H1 (cell line): ENCODE measurements around the gene SOX6. TPM values are rescaled to one million over a fixed set of nuclear protein-coding genes. Genes with fewer than 3 reads are reported as not detected.

Experiments
- CTCF ChIA-PET: fragments of 300-600 bp; sonication (Branson Sonifier 250); formaldehyde crosslinking; loops from one replicate; lab custom pipeline; 2021; ENCODE audit not compliant: partially characterized antibody; lab: Charles Lee
- POLR2A ChIA-PET: fragments of 300-600 bp; sonication (Branson Sonifier 250); formaldehyde crosslinking; loops from one replicate; lab custom pipeline; 2021; ENCODE audit warnings: inconsistent platforms; ENCODE audit not compliant: partially characterized antibody; lab: Charles Lee
- DNase-seq, 2 experiments: peaks; one replicate each; pipeline versions ENCODE4 v3.0.0 to v3.0.0-alpha.2; 2010 to 2022; ENCODE audit warnings: low spot score in 2 of 2, low read depth in 1 of 2, mixed read lengths in 1 of 2
- FAIRE-seq: peaks from 2 replicates; lab custom pipeline; 2011; peaks lifted over from hg19 to GRCh38; lab: Jason Lieb, UNC
- H2AFZ ChIP-seq: 2 replicates; pipeline ENCODE4 v1.8.1; 2012; ENCODE audit warnings: low read length, inconsistent platforms
- H2AK5ac ChIP-seq: 2 replicates; pipeline ENCODE4 v1.6.1; 2013; ENCODE audit warnings: low read depth, low read length
- H2BK120ac ChIP-seq: replicated peaks from 2 replicates; pipeline ENCODE3; 2013; ENCODE audit warnings: low read depth, low read length, inconsistent platforms
- H2BK12ac ChIP-seq: 2 replicates; pipeline ENCODE4 v1.6.1; 2013; ENCODE audit warnings: low read depth, low read length
- H2BK15ac ChIP-seq: 2 replicates; pipeline ENCODE4 v1.6.1; 2013; ENCODE audit warnings: low read length
- H2BK20ac ChIP-seq: 2 replicates; pipeline ENCODE4 v1.6.1; 2013; ENCODE audit warnings: low read length
- H2BK5ac ChIP-seq: 2 replicates; pipeline ENCODE4 v1.6.1; 2013; ENCODE audit warnings: low read depth, low read length
- H3K14ac ChIP-seq: 2 replicates; pipeline ENCODE4 v1.6.1; 2013; ENCODE audit warnings: inconsistent platforms; ENCODE audit not compliant: insufficient read length
- H3K18ac ChIP-seq: 2 replicates; pipeline ENCODE4 v1.6.1; 2013; ENCODE audit warnings: low read length; ENCODE audit errors: extremely low read depth
- H3K23ac ChIP-seq: 2 replicates; pipeline ENCODE4 v1.6.1; 2013; ENCODE audit warnings: inconsistent platforms; ENCODE audit not compliant: insufficient read length
- H3K23me2 ChIP-seq: 2 replicates; pipeline ENCODE4 v1.6.1; 2013; ENCODE audit warnings: low read depth, low read length
- H3K27ac ChIP-seq: 2 replicates; pipeline ENCODE4 v1.6.1; 2011; ENCODE audit warnings: low read depth, low read length, inconsistent platforms
- H3K27me3 ChIP-seq, 4 experiments: replicated peaks in 1 of 4; 1 replicate in 1 of 4; 2 replicates in 3 of 4; pipeline versions ENCODE4 v1.6.1 to v1.8.1; 2011 to 2013; ENCODE audit warnings: low read length in 3 of 4, mild to moderate bottlenecking in 3 of 4, inconsistent platforms in 2 of 4, mixed read lengths in 2 of 4, moderate library complexity in 1 of 4; ENCODE audit not compliant: control insufficient read depth in 3 of 4, insufficient read depth in 3 of 4; ENCODE audit errors: extremely low read depth in 1 of 4
- H3K36me3 ChIP-seq, 4 experiments: 2 replicates each; pipeline versions ENCODE4 v1.6.1 to v1.8.1; 2011 to 2013; ENCODE audit warnings: mild to moderate bottlenecking in 4 of 4, low read length in 3 of 4, moderate library complexity in 2 of 4, control low read depth in 1 of 4, inconsistent platforms in 1 of 4; ENCODE audit not compliant: insufficient read depth in 4 of 4, control insufficient read depth in 2 of 4
- H3K4ac ChIP-seq: replicated peaks from 2 replicates; pipeline ENCODE3; 2013; ENCODE audit warnings: low read length, low read depth, mixed read lengths, inconsistent platforms; ENCODE audit not compliant: insufficient read length
- H3K4me1 ChIP-seq, 4 experiments: replicated peaks in 1 of 4; 1 replicate in 1 of 4; 2 replicates in 3 of 4; pipeline versions ENCODE4 v1.6.1 to v1.8.1; 2011 to 2013; ENCODE audit warnings: low read length in 3 of 4, inconsistent platforms in 2 of 4, mixed read lengths in 1 of 4; ENCODE audit not compliant: insufficient read depth in 4 of 4, control insufficient read depth in 3 of 4
- H3K4me2 ChIP-seq, 2 experiments: 2 replicates each; pipeline versions ENCODE4 v1.6.1 to v1.8.1; 2011 to 2013; ENCODE audit warnings: low read depth in 2 of 2, low read length in 2 of 2, control low read depth in 1 of 2, inconsistent platforms in 1 of 2, mild to moderate bottlenecking in 1 of 2; ENCODE audit not compliant: insufficient read depth in 1 of 2
- H3K4me3 ChIP-seq, 4 experiments: fragments of 200-600, 300-600 bp in 1 of 4; sonication (generic), shearing (Covaris generic), sonication (Bioruptor Twin) in 1 of 4; 2 replicates each; pipeline versions ENCODE4 v1.5.1 to v1.8.1; 2011 to 2016; ENCODE audit warnings: low read length in 4 of 4, low read depth in 3 of 4, control low read depth in 2 of 4, inconsistent platforms in 2 of 4, mild to moderate bottlenecking in 2 of 4, mixed read lengths in 1 of 4, moderate library complexity in 1 of 4; ENCODE audit not compliant: insufficient read depth in 2 of 4; ENCODE audit errors: extremely low read depth in 1 of 4
- H3K56ac ChIP-seq: replicated peaks from 2 replicates; pipeline ENCODE3; 2013; ENCODE audit warnings: low read depth, mild to moderate bottlenecking, mixed read lengths, low read length, inconsistent platforms; ENCODE audit not compliant: insufficient read length
- H3K79me1 ChIP-seq: 2 replicates; pipeline ENCODE4 v1.6.1; 2013; ENCODE audit warnings: low read depth, low read length, control low read depth
- H3K79me2 ChIP-seq, 2 experiments: 2 replicates each; pipeline versions ENCODE4 v1.6.1 to v1.8.1; 2012 to 2013; ENCODE audit warnings: low read length in 2 of 2, mild to moderate bottlenecking in 2 of 2, inconsistent platforms in 1 of 2; ENCODE audit not compliant: insufficient read depth in 2 of 2, control insufficient read depth in 1 of 2
- H3K9ac ChIP-seq, 4 experiments: replicated peaks in 1 of 4; 1 replicate in 1 of 4; 2 replicates in 3 of 4; pipeline versions ENCODE4 v1.6.1 to v1.8.1; 2011 to 2013; ENCODE audit warnings: low read depth in 3 of 4, low read length in 3 of 4, control low read depth in 2 of 4, mild to moderate bottlenecking in 2 of 4, moderate library complexity in 2 of 4, inconsistent platforms in 1 of 4; ENCODE audit errors: extremely low read depth in 1 of 4
- H3K9me3 ChIP-seq, 2 experiments: 2 replicates each; pipeline versions ENCODE4 v1.6.1 to v1.8.1; 2012 to 2013; ENCODE audit warnings: mild to moderate bottlenecking in 2 of 2, moderate library complexity in 2 of 2, control low read depth in 1 of 2, inconsistent platforms in 1 of 2, low read depth in 1 of 2, low read length in 1 of 2, mixed read lengths in 1 of 2; ENCODE audit not compliant: insufficient read depth in 2 of 2
- H4K20me1 ChIP-seq, 2 experiments: replicated peaks in 1 of 2; 2 replicates each; pipeline versions ENCODE3 to v1.8.1; 2011 to 2013; ENCODE audit warnings: inconsistent platforms in 2 of 2, low read length in 2 of 2, mild to moderate bottlenecking in 1 of 2; ENCODE audit not compliant: insufficient read depth in 2 of 2, control insufficient read depth in 1 of 2
- H4K5ac ChIP-seq: 2 replicates; pipeline ENCODE4 v1.6.1; 2013; ENCODE audit warnings: low read length, low read depth, mixed read lengths, inconsistent platforms; ENCODE audit not compliant: insufficient read length
- H4K8ac ChIP-seq: 2 replicates; pipeline ENCODE4 v1.8.0; 2013; ENCODE audit warnings: mild to moderate bottlenecking, moderate library complexity, low read length, inconsistent platforms; ENCODE audit not compliant: insufficient read depth; ENCODE audit errors: extremely low read depth
- H4K91ac ChIP-seq: replicated peaks from 2 replicates; pipeline ENCODE3; 2013; ENCODE audit warnings: low read length, mixed read lengths, inconsistent platforms; ENCODE audit not compliant: insufficient read length
- CTBP2 ChIP-seq: IDR thresholded peaks from 2 replicates; pipeline ENCODE4 v1.7.0; 2011; ENCODE audit warnings: borderline replicate concordance, mild to moderate bottlenecking, moderate library complexity, mixed read lengths, low read length; ENCODE audit not compliant: insufficient read depth, insufficient read length
- WGBS, 2 experiments: shearing (Covaris generic) in 1 of 2; methylation state at CpG; one replicate each; pipeline versions ENCODE4 v1.1.6 to v1.1.7; 2013 to 2015; ENCODE audit warnings: low lambda C conversion rate in 2 of 2, mixed read lengths in 2 of 2, inconsistent platforms in 1 of 2, low coverage in 1 of 2, missing lambda C conversion rate in 1 of 2; ENCODE audit not compliant: insufficient replicate concordance in 2 of 2, insufficient coverage in 1 of 2, insufficient read length in 1 of 2; ENCODE audit errors: extremely low coverage in 1 of 2, missing lambda C conversion rate in 1 of 2; 5-methylcytosine and 5-hydroxymethylcytosine counted together
- polyA plus RNA-seq, 7 experiments: library from polyadenylated mRNA; depleted of rRNA in 3 of 7; stranded (reverse) in 5 of 7; unstranded in 2 of 7; fragments of >200 nt in 5 of 7; fragments of 200-250 nt in 2 of 7; gene quantifications; 1 replicate in 5 of 7; 2 replicates in 1 of 7; 4 replicates in 1 of 7; pipeline versions ENCODE4 v1.2.1 to v1.2.3, GENCODE V29; 2011 to 2013; ENCODE audit warnings: missing spikeins in 2 of 7, mixed read lengths in 2 of 7
- total RNA-seq: library from RNA; stranded (reverse); fragmentation: NEBNext Ultra II Directional; extraction: Animal tissue kit (Norgen Biotek cat#: 25700); gene quantifications from 2 replicates; pipeline ENCODE4 v1.2.1, GENCODE V29; 2021

The SOX6 gene
- total and polyA plus RNA-seq, 2 of the 8 experiments (the other 6 are each of a cell fraction or from before 2014, with no cell fraction given) = 0.09 TPM; not detected in 1

DNA sequence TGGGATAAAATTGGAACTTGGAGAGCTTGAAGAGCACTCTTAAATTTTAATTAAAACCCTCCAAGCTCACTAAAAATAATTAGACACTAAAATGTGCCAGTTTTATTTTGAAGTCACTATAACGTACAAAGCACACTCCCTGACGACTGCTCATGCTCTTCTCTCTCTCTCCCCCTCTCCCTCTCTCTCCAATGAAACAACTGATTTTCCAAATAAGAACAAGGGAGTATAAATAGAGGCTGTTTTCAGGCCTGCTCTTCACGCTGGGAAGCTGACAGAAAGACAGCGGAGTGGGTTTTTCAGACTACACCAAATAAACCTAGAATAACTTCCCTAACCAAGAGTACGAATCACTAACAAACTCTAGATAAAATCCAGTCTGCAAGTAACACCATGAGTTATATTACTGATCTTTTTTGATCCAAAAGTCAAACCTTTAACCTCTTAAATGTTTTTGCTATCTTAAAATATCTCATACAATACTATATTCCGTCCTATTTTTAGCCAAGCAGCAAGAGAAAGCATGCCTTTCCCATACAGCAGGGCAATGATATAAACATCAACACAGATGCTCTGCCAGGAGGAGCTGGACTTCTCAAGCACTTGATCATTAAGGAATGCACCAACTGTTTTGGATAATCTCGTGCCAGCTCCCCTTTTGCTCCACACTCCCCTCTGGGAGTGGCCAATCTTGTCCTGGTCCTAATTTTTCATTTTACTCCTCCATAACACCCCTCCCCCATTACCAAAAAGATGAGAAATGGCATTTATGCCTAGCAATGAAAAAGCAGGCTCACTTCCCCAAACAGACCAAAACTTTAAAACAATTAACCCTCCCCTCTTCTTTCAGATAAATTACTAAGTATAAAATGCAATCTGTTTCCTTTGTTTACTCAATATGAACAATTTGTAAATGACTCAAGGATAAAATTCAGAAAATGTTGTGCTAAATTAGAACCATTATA, 116.9 kb downstream of the SOX6 start:
- Histone ChIP-seq H2BK20ac (no peak overlapping the region), H4K20me1 (no peaks in the 10 kb centered on the region), H4K91ac (no peak overlapping the region), H2BK15ac (no peak overlapping the region), H3K56ac (no peak overlapping the region), H3K27me3 (no peaks in the 10 kb centered on the region), H3K9ac (no peak overlapping the region), H3K4me3 (no peak overlapping the region), H2BK120ac (no peak overlapping the region), H3K14ac (no peak overlapping the region), H2AK5ac (no peak overlapping the region), H3K4me1 (no peaks in the 10 kb centered on the region), H2AFZ (no peak overlapping the region), H2BK12ac (no peak overlapping the region), H3K4ac (no peak overlapping the region), H3K27ac (no peak overlapping the region), H3K23me2 (no peaks in the 10 kb centered on the region; the same call in 1 of the 2 replicates), H2BK5ac (no peak overlapping the region), H4K5ac (no peak overlapping the region), H3K36me3 (no peaks in the 10 kb centered on the region), H3K9me3 (no peaks in the 10 kb centered on the region), H3K23ac (no peak overlapping the region), H3K79me2 (no peaks in the 10 kb centered on the region), H4K8ac (no peak overlapping the region), H3K4me2 (no peak overlapping the region), H3K79me1 (no peaks in the 10 kb centered on the region), H3K18ac (no peak overlapping the region)
- ChIA-PET POLR2A (no interaction called here), CTCF (no interaction called here)
- WGBS, 2 experiments = 87% methylated on average over 7 of the region's 7 CpGs; no CpG with 5 or more reads in 1 of the 2 experiments
- no peak for DNase-seq
- TF ChIP-seq CTBP2 = no peak
- no peak for FAIRE-seq
